Left lobe of liver (tissue), 2 donors: Measurements from ENCODE around the gene BRINP3. TPM values are rescaled to one million over a fixed set of nuclear protein-coding genes. Genes with fewer than 3 reads are reported as not detected.

ENCODE experiments used
- ATAC-seq: fragments of 200-7000 bp; cut with Tn5 transposase; one replicate; pipeline ENCODE4 v1.9.1; 2020; ENCODE audit warnings: mild to moderate bottlenecking, moderate library complexity
- DNase-seq: peaks from one replicate; pipeline ENCODE4 v3.0.0-alpha.2; 2020; ENCODE audit warnings: low spot score
- total RNA-seq: library from RNA; stranded (reverse); gene quantifications from one replicate; pipeline ENCODE4 v1.2.1, GENCODE V29; 2021
- donor health status: DM: no; HTN: no; CAD: no; lungs with moderate emphysema.
- donor health status: DM: no; HTN: yes; CAD: no.

The BRINP3 gene
- total RNA-seq, 1 donor from 2014 or later: not detected

DNA sequence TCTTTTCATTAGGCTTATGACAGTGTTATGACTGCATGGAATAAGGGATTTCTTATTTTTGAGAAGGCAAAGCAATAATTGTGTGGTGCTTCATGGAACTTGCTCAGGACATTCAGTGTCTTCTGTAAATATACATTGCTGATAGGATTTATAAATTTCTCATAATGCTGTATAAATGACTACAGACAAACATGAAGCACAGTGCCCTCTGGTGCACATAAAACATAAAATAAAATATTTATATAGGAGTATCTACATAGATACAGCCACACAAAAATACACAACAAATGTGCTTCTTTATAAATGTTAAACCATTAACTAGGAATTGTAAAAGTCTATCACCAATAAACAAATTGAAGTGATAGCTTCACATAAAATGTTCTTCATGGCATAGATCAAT, 24.1 kb downstream of the BRINP3 start:
- ATAC-seq: no peak

GRCh38 chr1:190452272-190452848, 25.3 kb downstream of the BRINP3 start:
- no peak for DNase-seq
- no peak for ATAC-seq

More for the DNA sequence above, 24.1 kb downstream of the BRINP3 start:
- DNase-seq: no peak

- DNase-seq: no peak
- no peak for ATAC-seq
Measured at GRCh38 chr1:190444464-190444863, 33.2 kb downstream of the BRINP3 start.

GRCh38 chr1:190439447-190439846, 38.2 kb downstream of the BRINP3 start:
- ATAC-seq (no peak), DNase-seq (no peak)

- ATAC-seq (no peak), DNase-seq (no peak)
Measured at GRCh38 chr1:190436615-190437014, 41.0 kb downstream of the BRINP3 start.

- ATAC-seq (no peak), DNase-seq (no peak)
Measured at GRCh38 chr1:190429932-190430331, 47.7 kb downstream of the BRINP3 start.

DNA sequence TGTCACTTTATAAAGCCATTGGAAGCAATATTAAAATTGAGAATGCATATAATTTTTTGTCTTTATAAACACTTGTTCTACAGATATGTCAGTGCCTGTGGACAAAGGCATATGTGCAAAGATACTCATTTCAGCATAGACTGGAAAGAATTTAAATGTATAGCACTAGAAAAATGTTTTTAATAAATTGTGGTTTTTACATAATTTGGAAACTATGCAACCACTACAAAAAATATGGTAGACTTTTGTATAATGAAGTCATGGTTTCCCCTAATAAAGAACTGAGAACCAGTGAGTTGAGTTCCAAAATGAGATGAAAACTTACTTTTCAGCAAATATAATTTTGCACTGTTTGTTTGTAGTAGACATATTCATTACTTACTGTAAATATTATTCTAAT, 48.5 kb downstream of the BRINP3 start:
- DNase-seq (no peak), ATAC-seq (no peak)

DNA sequence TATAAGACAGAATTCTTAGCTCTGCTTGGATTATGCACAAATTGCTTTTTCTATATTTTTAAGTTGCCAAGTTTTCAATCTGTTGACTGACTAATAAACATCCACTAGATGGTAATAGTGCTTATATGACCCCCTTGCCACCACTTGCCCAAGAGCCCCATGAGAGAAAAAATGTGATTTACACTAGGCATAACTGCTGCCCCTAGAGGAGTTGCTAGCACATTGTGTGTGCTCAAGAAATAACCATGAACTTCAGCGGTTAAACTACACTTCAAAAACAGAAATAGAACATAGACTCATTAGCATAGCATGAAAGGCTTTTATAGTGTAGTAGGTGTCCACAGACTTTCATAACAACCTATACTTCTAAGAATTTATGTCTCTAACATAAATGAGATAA, 61.4 kb downstream of the BRINP3 start:
- ATAC-seq (no peak), DNase-seq (no peak)

DNA sequence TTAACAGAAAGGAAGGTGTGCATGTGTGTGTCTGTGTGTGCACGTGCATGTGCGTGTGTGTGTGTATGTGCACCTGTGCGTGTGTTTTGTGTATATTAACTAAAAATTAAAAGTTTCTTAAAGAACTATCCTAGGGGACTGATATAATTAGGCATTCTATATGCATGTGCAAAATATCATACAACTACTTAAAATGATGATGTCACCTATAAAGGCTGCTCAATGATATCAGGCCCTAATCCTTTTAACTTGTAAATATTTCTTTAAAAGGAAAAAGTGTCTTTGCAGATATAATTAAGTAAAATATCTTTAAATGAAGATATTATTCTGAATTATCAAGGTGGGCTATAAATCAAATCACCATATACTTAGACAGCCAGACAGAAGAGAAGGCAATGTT, 64.5 kb downstream of the BRINP3 start:
- no peak for DNase-seq
- no peak for ATAC-seq

- DNase-seq (no peak), ATAC-seq (no peak)
Measured at GRCh38 chr1:190403402-190403801, 74.3 kb downstream of the BRINP3 start.

DNA sequence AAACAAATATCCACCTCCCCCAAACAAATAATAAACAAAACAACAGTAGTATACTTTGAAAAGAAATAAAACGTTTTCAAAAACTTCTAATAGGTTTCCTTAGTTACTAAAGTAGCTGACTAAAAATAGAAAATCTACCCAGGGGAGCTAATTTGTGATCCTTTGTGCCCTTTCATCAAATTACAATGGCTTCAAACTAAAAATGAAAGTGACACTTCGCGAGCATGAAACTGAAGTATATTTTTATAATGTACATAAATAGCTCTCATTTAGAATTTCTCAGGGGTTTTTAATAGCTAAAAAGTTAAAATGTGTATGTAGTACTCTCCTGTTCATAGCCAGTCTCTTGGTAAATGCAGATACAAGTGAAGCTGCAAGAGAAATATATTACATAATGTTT, 78.4 kb downstream of the BRINP3 start:
- no peak for DNase-seq

DNA sequence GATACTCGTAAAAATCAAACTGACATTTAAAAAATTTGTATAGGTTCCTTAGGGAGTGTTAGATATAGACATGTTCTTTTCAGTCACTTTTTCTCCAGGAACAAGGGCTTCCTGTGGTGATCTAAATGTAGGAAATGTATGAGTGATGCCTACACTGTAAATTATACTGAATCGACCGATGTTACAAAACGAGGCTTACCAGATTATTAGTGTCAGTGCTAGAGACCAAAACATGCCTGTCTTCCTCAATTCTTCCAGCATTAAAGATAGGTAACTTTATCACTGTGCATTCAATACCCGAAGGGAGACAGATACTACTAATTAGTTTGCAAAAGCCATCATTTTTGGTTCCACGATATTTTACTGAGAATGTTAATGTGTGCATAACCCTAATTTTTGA, 86.1 kb downstream of the BRINP3 start:
- ATAC-seq (no peak), DNase-seq (no peak)

More for the DNA sequence above, 78.4 kb downstream of the BRINP3 start:
- ATAC-seq: no peak

- DNase-seq (no peak), ATAC-seq (no peak)
Measured at GRCh38 chr1:190377991-190378390, 99.7 kb downstream of the BRINP3 start.

- ATAC-seq (no peak), DNase-seq (no peak)
Measured at GRCh38 chr1:190377294-190377693, 100.4 kb downstream of the BRINP3 start.

DNA sequence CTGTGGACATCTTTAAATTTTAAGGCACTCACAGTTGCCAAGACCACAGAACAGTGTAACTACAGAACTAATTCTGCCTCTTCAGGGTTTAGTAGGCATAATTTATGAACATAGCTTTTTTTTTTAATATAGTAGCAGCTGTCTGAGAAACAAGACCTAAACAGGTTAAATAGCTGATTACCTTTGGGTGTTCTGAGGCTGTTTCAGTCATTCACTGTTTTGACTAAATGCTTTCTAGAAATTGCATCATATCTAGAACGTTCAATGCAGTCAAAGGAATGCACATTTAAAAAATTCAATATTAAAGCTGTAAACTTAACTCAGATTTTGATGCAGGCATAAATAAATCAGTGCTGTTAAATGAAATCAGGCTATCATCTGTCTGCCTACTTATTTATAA, 101.6 kb downstream of the BRINP3 start:
- no peak for DNase-seq

DNA sequence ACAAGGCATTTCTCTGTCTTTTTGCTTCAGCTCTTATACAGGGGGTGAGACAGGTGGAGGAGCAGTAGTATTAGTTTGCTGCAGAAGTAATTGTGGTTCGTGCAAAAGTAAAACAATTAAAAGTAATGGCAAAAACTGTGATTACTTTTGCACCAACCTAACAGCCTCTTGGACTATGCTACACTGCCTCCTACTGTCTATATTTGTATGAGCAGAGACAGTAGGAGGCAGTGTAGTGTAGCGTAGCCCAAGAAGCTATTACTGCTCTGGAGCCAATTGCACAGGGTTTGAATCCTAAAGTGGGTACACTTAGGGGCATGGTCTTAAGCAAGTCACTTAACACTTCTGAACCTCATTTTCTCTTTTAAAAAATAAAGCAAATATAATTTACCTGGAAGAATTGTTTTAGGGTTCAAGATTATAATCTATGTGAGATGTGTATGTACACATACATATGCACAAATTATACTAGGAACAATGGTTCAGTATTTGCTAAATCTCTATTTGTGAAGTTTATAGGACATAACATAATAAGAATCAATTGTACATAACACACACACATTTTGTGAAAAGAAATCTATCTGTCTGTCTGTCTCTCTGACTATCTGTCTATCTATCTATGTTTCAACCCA, 103.8 kb downstream of the BRINP3 start:
- DNase-seq (no peak), ATAC-seq (peak; percentile 42)

More for the DNA sequence above, 101.6 kb downstream of the BRINP3 start:
- no peak for ATAC-seq

GRCh38 chr1:190367200-190367599, 110.5 kb downstream of the BRINP3 start:
- no peak for DNase-seq
- no peak for ATAC-seq

DNA sequence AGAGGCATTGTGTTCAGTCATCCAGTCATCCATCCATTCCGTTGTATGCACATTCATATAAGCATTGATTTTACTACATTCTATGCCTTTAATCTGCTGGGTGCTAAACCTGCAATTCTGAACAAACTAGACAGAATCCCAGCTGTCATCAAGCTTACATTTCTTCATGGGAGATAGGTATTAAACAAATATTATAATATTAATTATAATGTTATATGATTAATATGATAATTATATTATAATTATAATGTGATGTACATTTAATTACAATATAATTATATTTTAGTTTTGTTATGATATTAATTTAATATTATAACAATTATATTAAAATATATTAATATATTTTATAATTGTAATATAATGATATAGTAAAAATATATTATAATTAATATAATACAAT, 112.4 kb downstream of the BRINP3 start:
- ATAC-seq (no peak), DNase-seq (no peak)

DNA sequence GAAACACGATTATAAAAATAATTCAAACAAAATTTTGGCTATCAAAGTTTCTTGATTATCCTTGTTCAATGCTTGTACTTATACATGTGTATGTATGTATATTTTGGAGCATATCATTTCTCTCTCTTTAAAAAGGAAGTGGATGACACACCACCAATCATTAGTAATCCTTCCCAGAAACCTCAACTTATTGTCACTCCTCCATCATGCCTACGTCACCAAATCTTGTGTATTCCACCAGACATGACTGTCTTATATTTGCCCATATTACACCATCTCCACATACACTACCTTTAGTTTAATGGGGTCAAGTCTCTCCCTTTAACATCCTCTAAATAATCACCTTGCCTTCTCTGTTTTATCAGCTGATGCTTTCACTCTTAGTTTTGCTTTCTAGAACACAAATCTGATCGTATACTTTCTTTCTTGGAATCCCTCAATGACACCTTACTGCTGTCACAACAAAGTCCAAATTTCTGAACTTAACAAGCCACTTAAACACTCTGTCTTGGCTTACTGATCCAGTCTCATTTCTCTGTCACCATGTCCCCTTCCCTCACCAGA, 124.0 kb downstream of the BRINP3 start:
- DNase-seq: no peak
- no peak for ATAC-seq

- no peak for DNase-seq
- no peak for ATAC-seq
Measured at GRCh38 chr1:190344454-190344853, 133.2 kb downstream of the BRINP3 start.

GRCh38 chr1:190338829-190339228, 138.8 kb downstream of the BRINP3 start:
- ATAC-seq: no peak
- DNase-seq: no peak

GRCh38 chr1:190328871-190329270, 148.8 kb downstream of the BRINP3 start:
- ATAC-seq: no peak
- DNase-seq: no peak

GRCh38 chr1:190328361-190328760, 149.3 kb downstream of the BRINP3 start:
- ATAC-seq: no peak
- no peak for DNase-seq
